CD4-positive, CD25-positive, alpha-beta regulatory T cell (primary cell): ENCODE measurements around the gene GALNT13. TPM values are rescaled to one million over a fixed set of nuclear protein-coding genes. Genes with fewer than 3 reads are reported as not detected.

Source experiments
- ATAC-seq, 2 donors: fragments of 150-1000 bp; cut with Tn5 transposase; one replicate each; pipeline ENCODE4 v1.10.0; 2021; ENCODE audit warnings: low read depth in 2 of 2, moderate number of reproducible peaks in 2 of 2, moderate library complexity in 1 of 2
- DNase-seq, 3 donors: peaks; one replicate each; pipeline versions ENCODE4 v3.0.0 to v3.0.0-alpha.2; 2012 to 2022; ENCODE audit warnings: mixed read lengths in 1 of 3
- H3K27ac ChIP-seq: one replicate; pipeline ENCODE4 v1.7.0; 2013; ENCODE audit warnings: mild to moderate bottlenecking, low read length; ENCODE audit not compliant: insufficient read depth, poor library complexity, severe bottlenecking
- H3K27me3 ChIP-seq: one replicate; pipeline ENCODE4 v1.7.0; 2013; ENCODE audit warnings: low read length; ENCODE audit not compliant: control insufficient read depth, insufficient read depth
- H3K36me3 ChIP-seq: one replicate; pipeline ENCODE4 v1.7.0; 2013; ENCODE audit warnings: mild to moderate bottlenecking, low read length, moderate library complexity; ENCODE audit not compliant: control insufficient read depth, insufficient read depth
- H3K4me1 ChIP-seq: 2 replicates; pipeline ENCODE4 v1.7.0; 2013; ENCODE audit warnings: mild to moderate bottlenecking, low read length; ENCODE audit not compliant: insufficient read depth, control insufficient read depth, poor library complexity, severe bottlenecking
- H3K4me3 ChIP-seq: one replicate; pipeline ENCODE4 v1.7.0; 2013; ENCODE audit warnings: low read depth, mild to moderate bottlenecking, low read length, moderate library complexity
- H3K9me3 ChIP-seq, 2 experiments: 1 replicate in 1 of 2; 2 replicates in 1 of 2; pipeline ENCODE4 v1.7.0; 2013; ENCODE audit warnings: low read length in 2 of 2, mild to moderate bottlenecking in 1 of 2, moderate library complexity in 1 of 2; ENCODE audit not compliant: control insufficient read depth in 2 of 2
- H3K27ac Mint-ChIP-seq, 3 donors: one replicate each; pipeline ENCODE4 v1.8.0; 2020 to 2022; ENCODE audit warnings: mild to moderate bottlenecking in 3 of 3, mixed read lengths in 3 of 3, moderate library complexity in 2 of 3
- H3K27me3 Mint-ChIP-seq: one replicate; pipeline ENCODE4 v1.8.0; 2022; ENCODE audit warnings: mild to moderate bottlenecking, mixed read lengths
- H3K36me3 Mint-ChIP-seq: one replicate; pipeline ENCODE4 v1.8.0; 2020; ENCODE audit warnings: mixed read lengths
- H3K4me1 Mint-ChIP-seq, 4 donors: one replicate each; pipeline ENCODE4 v1.8.0; 2020 to 2022; ENCODE audit warnings: mixed read lengths in 4 of 4, mild to moderate bottlenecking in 1 of 4
- H3K4me3 Mint-ChIP-seq, 4 donors: one replicate each; pipeline ENCODE4 v1.8.0; 2020 to 2022; ENCODE audit warnings: mild to moderate bottlenecking in 4 of 4, mixed read lengths in 4 of 4, moderate library complexity in 3 of 4
- H3K9me3 Mint-ChIP-seq, 7 donors: one replicate each; pipeline ENCODE4 v1.8.0; 2020 to 2022; ENCODE audit warnings: mixed read lengths in 7 of 7, mild to moderate bottlenecking in 3 of 7, moderate library complexity in 2 of 7
- polyA plus RNA-seq, 4 donors: library from polyadenylated mRNA; unstranded; fragments of 300-500 nt; fragmentation: Illumina TruSeq; gene quantifications; one replicate each; pipeline ENCODE4 v1.2.3, GENCODE V29; 2021
- total RNA-seq: library from RNA; stranded (reverse); gene quantifications from one replicate; pipeline ENCODE4 v1.2.3, GENCODE V29; 2022

Gene GALNT13
- total and polyA plus RNA-seq, 5 donors from 2014 or later: 0.09 TPM; not detected in 4

GRCh38 chr2:153891051-153891450 lies 19.3 kb downstream of the GALNT13 start:
- Mint-ChIP-seq H3K9me3 (peaks cover 0 to 27% (median 5%) of the 10 kb centered on the region in 7 donors), H3K27ac (no peak overlapping the region), H3K36me3 (no peaks in the 10 kb centered on the region), H3K4me1 (no peaks in the 10 kb centered on the region), H3K27me3 (no peaks in the 10 kb centered on the region), H3K4me3 (no peak overlapping the region)
- H3K4me1 ChIP-seq: no peaks in the 10 kb centered on the region
- ATAC-seq: no peak
- H3K4me3 ChIP-seq: no peak overlapping the region
- DNase-seq: no peak
- H3K36me3 ChIP-seq: no peaks in the 10 kb centered on the region
- no peaks in the 10 kb centered on the region for H3K27me3 ChIP-seq
- H3K27ac ChIP-seq: no peak overlapping the region
- no peaks in the 10 kb centered on the region for H3K9me3 ChIP-seq

DNA sequence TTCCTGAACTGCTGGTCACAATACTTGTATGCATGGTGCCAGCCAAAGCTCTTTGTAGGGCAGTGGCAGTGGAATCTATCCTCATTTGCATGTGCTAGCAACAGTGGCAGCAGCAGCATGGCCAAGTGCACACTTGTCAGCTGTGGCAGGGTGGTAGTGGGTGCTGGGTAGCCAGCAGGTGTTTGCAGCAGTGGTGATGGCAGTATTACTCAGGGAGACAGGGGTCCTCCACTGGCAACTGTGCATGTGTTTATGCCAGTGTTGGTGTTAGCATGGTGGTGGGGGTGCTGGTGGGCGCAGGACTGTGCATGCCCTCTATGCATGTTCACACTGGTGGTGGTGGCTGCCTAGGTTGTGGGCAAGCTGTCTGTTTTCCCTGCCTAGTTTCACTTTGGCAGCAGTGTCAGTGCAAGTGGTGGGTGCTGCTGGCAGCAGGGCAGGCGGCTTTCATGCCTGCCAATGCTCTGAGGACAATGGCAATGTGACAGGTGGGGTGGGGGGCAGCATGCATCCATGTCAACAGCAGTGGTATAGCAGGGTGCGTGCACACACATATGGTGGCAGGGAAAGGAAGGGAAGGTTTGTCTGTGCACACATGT lies 41.2 kb downstream of the GALNT13 start:
- Histone ChIP-seq H3K27me3 (no peaks in the 10 kb centered on the region), H3K4me1 (no peaks in the 10 kb centered on the region), H3K36me3 (no peaks in the 10 kb centered on the region), H3K27ac (no peak overlapping the region), H3K9me3 (peaks cover 2 to 15% of the 10 kb centered on the region in 2 experiments), H3K4me3 (no peak overlapping the region)
- H3K27me3 Mint-ChIP-seq: no peaks in the 10 kb centered on the region
- DNase-seq: no peak
- ATAC-seq: no peak
- peaks cover 0 to 37% (median 20%) of the 10 kb centered on the region in 7 donors for H3K9me3 Mint-ChIP-seq
- H3K4me1 Mint-ChIP-seq: no peaks in the 10 kb centered on the region
- H3K36me3 Mint-ChIP-seq: no peaks in the 10 kb centered on the region
- no peak overlapping the region for H3K27ac Mint-ChIP-seq
- H3K4me3 Mint-ChIP-seq: no peak overlapping the region

DNA sequence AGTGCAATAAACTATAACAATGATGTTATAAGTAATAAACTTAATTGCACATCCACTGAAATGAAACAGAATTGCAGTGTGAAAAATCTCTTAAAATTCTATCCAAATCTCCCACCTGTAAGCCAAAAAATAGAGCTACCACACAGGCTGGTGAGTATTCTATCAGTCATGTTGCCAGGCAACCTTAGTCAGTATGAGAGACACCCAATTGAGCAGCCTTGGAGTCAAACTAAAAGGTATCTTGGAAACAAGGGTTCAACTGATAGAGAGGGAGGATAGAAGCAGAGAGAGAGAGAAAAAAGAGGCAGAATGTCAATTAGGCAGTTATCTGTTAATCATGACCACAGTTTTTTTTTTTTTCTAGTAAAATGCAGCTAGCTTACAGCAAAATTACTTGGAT lies 45.8 kb downstream of the GALNT13 start:
- ATAC-seq (no peak), DNase-seq (no peak)
- H3K9me3 Mint-ChIP-seq: peaks cover 0 to 14% (median 6%) of the 10 kb centered on the region in 7 donors
- Histone ChIP-seq H3K4me1 (no peaks in the 10 kb centered on the region), H3K27me3 (no peaks in the 10 kb centered on the region), H3K27ac (no peak overlapping the region), H3K9me3 (peaks cover 3 to 12% of the 10 kb centered on the region in 2 experiments), H3K36me3 (no peaks in the 10 kb centered on the region), H3K4me3 (no peak overlapping the region)
- no peak overlapping the region for H3K4me3 Mint-ChIP-seq
- H3K27me3 Mint-ChIP-seq: no peaks in the 10 kb centered on the region
- no peaks in the 10 kb centered on the region for H3K4me1 Mint-ChIP-seq
- H3K27ac Mint-ChIP-seq: no peak overlapping the region
- H3K36me3 Mint-ChIP-seq: no peaks in the 10 kb centered on the region

DNA sequence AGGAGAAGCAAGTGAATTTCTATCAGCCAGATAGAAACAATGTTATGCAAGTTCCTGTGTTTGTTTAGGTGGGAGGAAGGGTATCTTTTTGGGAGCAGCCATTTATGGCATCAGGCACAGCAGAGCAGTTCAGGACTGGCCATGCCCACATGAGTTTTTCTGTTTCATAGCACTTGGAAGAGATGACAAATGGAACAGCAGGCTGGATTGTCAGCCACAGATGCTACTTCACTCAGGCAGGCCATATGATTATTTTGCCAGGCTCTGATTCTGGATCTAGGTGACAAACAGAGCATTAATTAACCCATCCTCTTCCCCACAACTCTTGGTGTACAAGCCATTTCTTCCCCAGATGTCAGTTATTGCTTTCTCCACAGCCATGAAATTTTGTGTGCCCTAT lies 63.8 kb downstream of the GALNT13 start:
- no peaks in the 10 kb centered on the region for H3K36me3 Mint-ChIP-seq
- H3K4me3 ChIP-seq: no peak overlapping the region
- H3K4me1 Mint-ChIP-seq: no peaks in the 10 kb centered on the region
- no peak overlapping the region for H3K27ac ChIP-seq
- no peak for ATAC-seq
- H3K27ac Mint-ChIP-seq: no peak overlapping the region
- H3K4me3 Mint-ChIP-seq: no peak overlapping the region
- peaks cover 0 to 2% of the 10 kb centered on the region in 2 experiments for H3K9me3 ChIP-seq
- H3K4me1 ChIP-seq: no peaks in the 10 kb centered on the region
- no peaks in the 10 kb centered on the region for H3K27me3 ChIP-seq
- no peak for DNase-seq
- H3K36me3 ChIP-seq: no peaks in the 10 kb centered on the region
- H3K9me3 Mint-ChIP-seq: peaks cover 6 to 18% (median 11%) of the 10 kb centered on the region in 7 donors
- H3K27me3 Mint-ChIP-seq: no peaks in the 10 kb centered on the region

DNA sequence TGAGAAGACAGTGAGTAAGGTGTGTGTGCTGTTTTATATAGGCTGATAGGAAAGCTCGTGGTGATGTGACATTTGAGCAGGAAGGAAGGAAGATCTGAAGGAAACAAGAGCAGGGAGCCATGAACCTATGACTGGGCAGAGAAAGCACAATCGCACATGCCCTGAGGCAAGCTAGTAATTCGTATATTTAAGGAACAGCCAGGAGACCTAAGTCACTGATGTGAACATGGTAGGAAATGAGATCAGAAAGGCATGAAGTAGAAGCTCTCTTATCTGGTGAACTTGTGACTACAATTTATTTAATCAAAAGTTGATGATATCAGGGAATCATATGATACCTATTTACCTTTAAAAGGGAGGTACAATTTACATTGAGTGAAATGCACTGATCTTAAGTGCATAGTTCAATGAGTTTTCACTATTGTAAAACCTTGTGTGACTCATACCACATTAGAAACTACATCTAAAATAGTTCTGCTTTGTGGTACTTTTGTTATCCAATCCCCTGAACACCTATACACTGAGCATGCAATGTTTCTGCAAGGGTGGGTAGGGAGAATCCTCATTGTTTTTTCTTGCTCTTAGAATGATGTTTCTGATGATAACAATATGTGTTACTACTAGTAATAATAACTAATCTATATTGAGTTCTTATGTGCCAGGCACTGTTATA lies 67.5 kb downstream of the GALNT13 start:
- H3K36me3 ChIP-seq: no peaks in the 10 kb centered on the region
- Mint-ChIP-seq H3K4me1 (no peaks in the 10 kb centered on the region), H3K27ac (no peak overlapping the region), H3K27me3 (no peaks in the 10 kb centered on the region), H3K9me3 (peaks cover 0 to 14% (median 4%) of the 10 kb centered on the region in 7 donors), H3K36me3 (no peaks in the 10 kb centered on the region), H3K4me3 (no peak overlapping the region)
- H3K4me1 ChIP-seq: no peaks in the 10 kb centered on the region
- H3K9me3 ChIP-seq: no peaks in the 10 kb centered on the region
- no peak overlapping the region for H3K4me3 ChIP-seq
- H3K27ac ChIP-seq: no peak overlapping the region
- DNase-seq (no peak), ATAC-seq (no peak)
- H3K27me3 ChIP-seq: no peaks in the 10 kb centered on the region

GRCh38 chr2:153940511-153940910 lies 68.8 kb downstream of the GALNT13 start:
- DNase-seq: no peak
- Mint-ChIP-seq H3K27ac (no peak overlapping the region), H3K9me3 (peaks cover 0 to 18% (median 5%) of the 10 kb centered on the region in 7 donors), H3K4me3 (no peak overlapping the region), H3K27me3 (no peaks in the 10 kb centered on the region), H3K36me3 (no peaks in the 10 kb centered on the region), H3K4me1 (no peaks in the 10 kb centered on the region)
- Histone ChIP-seq H3K36me3 (no peaks in the 10 kb centered on the region), H3K27ac (no peak overlapping the region), H3K27me3 (no peaks in the 10 kb centered on the region), H3K4me1 (no peaks in the 10 kb centered on the region), H3K9me3 (no peaks in the 10 kb centered on the region), H3K4me3 (no peak overlapping the region)
- ATAC-seq: no peak

DNA sequence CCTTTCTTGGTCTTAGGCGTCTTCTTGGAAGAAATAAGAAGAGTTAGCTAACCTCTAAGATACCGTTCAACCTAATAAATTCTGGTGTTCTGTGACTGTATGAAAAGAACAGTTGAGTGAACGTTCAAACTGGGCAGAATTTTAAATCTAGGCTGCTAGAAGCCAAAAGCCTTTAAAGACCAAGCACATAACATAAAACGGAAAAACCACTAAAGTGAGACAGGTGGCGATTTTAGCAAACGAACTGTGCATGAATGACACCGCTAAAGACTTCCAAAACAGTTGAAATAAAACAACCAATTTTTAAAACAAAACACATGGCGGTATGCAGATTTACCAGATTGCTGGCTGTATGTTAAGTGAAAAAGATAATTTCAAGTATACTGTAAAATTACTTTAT lies 73.1 kb downstream of the GALNT13 start:
- no peaks in the 10 kb centered on the region for H3K27me3 ChIP-seq
- H3K9me3 Mint-ChIP-seq: peaks cover 0 to 11% (median 3%) of the 10 kb centered on the region in 7 donors
- H3K4me3 Mint-ChIP-seq: no peak overlapping the region
- no peaks in the 10 kb centered on the region for H3K4me1 ChIP-seq
- no peak overlapping the region for H3K27ac Mint-ChIP-seq
- no peak for ATAC-seq
- no peaks in the 10 kb centered on the region for H3K27me3 Mint-ChIP-seq
- H3K4me1 Mint-ChIP-seq: no peaks in the 10 kb centered on the region
- H3K4me3 ChIP-seq: no peak overlapping the region
- H3K36me3 ChIP-seq: no peaks in the 10 kb centered on the region
- H3K36me3 Mint-ChIP-seq: no peaks in the 10 kb centered on the region
- DNase-seq: no peak
- no peak overlapping the region for H3K27ac ChIP-seq
- H3K9me3 ChIP-seq: no peaks in the 10 kb centered on the region

- Histone ChIP-seq H3K4me3 (no peak overlapping the region), H3K4me1 (no peaks in the 10 kb centered on the region), H3K9me3 (no peaks in the 10 kb centered on the region), H3K27me3 (no peaks in the 10 kb centered on the region), H3K27ac (no peak overlapping the region), H3K36me3 (no peaks in the 10 kb centered on the region)
- Mint-ChIP-seq H3K27me3 (no peaks in the 10 kb centered on the region), H3K36me3 (no peaks in the 10 kb centered on the region), H3K27ac (no peak overlapping the region), H3K4me3 (no peak overlapping the region), H3K9me3 (peaks cover 0 to 11% (median 3%) of the 10 kb centered on the region in 7 donors), H3K4me1 (no peaks in the 10 kb centered on the region)
- no peak for DNase-seq
- no peak for ATAC-seq
Measured at GRCh38 chr2:153946036-153946435, 74.3 kb downstream of the GALNT13 start.
